VCaP (cell line): ENCODE data around the gene NDUFS8.

Experiments used
- H3K27ac ChIP-seq: fragments of 450-650 bp; 2 replicates; pipeline ENCODE4 v1.5.1; 2017
- TF ChIP-seq, protein P1 (sequence below): fragments of 450-650 bp; conservative IDR thresholded peaks from 2 replicates; pipeline ENCODE4 v1.5.1; 2017; ENCODE audit warnings: mild to moderate bottlenecking, moderate library complexity

NDUFS8 gene

DNA sequence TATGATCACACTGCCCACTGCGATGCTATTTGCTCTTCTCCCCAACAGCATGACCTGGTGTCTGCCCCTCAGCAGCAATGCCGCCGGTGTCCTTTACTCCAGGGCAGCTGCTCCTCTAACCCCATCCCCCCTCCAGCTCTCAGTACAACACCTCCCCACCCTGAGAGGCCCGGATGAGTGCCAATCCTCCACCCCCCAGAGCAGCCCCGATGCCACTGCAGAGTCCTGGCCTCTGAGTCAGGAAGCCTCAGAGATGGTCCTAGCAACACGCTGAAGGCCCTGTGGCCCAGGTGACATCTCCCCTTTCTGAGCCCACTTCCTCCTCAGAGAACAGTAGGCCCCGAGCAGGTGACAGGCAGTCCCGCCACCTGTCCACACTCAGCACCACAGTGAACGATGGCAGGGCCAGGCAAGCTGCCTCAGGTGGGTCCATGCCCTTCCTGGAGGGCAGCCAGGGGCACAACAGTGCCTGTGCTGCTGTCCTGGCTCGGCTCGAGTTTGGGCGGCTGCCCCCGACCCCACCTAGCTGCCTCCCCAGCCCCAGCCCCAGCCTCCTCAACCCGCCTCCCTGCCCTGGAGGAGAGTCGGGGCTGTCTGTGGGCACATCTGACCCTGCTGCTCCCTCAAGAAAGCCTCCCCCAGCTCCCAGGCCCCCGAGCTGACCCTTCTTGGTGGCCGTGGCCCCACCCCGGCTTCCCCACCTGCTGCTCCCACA is 3.9 kb upstream of the NDUFS8 start:
- H3K27ac ChIP-seq = no peak overlapping the region
- TF ChIP-seq, protein P1, sequence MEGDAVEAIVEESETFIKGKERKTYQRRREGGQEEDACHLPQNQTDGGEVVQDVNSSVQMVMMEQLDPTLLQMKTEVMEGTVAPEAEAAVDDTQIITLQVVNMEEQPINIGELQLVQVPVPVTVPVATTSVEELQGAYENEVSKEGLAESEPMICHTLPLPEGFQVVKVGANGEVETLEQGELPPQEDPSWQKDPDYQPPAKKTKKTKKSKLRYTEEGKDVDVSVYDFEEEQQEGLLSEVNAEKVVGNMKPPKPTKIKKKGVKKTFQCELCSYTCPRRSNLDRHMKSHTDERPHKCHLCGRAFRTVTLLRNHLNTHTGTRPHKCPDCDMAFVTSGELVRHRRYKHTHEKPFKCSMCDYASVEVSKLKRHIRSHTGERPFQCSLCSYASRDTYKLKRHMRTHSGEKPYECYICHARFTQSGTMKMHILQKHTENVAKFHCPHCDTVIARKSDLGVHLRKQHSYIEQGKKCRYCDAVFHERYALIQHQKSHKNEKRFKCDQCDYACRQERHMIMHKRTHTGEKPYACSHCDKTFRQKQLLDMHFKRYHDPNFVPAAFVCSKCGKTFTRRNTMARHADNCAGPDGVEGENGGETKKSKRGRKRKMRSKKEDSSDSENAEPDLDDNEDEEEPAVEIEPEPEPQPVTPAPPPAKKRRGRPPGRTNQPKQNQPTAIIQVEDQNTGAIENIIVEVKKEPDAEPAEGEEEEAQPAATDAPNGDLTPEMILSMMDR = no peak

DNA sequence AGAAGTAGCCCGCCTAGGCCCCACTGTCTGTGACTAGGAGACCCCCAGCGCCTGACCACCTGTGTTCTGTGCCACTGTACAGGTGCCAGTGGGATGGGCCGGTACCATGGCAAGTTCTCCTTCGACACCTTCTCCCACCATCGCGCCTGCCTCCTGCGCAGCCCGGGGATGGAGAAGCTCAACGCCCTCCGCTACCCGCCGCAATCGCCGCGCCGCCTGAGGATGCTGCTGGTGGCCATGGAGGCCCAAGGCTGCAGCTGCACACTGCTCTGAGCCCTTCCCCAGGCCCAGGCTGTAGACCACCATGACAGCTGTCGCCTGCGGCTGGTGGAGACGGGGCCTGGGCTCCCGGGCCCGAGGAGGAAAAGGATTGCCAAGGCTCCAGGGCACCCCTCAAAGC is 2.8 kb upstream of the NDUFS8 start:
- H3K27ac ChIP-seq = no peak overlapping the region; the same call in 1 of the 2 replicates
- TF ChIP-seq, protein P1 = no peak

DNA sequence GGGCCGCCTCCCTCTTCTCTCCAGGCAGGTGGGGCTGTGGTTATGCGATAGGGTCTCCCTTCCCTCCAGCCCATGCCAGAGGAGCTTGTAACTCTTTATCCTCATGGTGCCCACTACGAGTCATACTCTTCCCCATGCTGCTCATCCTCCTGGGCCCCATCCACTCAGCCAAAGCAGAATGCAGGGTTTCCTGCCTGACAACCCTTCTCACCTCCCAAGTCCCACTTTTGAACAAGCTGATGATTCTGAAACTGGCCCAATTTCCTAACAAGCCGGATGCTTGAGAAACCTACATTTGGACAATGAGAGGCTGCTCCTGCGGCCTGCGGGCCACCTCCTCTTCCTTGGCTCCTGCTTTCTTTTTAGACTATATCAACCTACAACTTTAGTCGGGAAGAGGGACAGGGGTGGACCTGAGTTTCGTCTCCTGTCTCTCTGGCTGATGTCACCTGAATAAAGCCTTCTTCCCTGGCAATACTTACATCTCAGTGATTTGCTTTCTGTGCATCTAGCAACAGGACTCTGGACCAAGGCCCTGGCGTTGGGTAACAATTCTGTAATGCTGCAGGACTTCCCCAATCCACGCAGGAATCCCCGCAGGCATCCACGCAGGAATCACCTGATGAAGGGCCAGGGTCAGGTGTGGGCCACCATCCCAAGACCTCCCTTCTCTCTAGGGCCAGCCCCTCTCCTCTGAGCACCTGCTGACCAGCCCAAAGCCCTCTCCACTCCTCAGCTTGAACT is 1.5 kb upstream of the NDUFS8 start:
- H3K27ac ChIP-seq = peak overlapping the region; percentile 96; the same call in 1 of the 2 replicates
- TF ChIP-seq, protein P1 = no peak

DNA sequence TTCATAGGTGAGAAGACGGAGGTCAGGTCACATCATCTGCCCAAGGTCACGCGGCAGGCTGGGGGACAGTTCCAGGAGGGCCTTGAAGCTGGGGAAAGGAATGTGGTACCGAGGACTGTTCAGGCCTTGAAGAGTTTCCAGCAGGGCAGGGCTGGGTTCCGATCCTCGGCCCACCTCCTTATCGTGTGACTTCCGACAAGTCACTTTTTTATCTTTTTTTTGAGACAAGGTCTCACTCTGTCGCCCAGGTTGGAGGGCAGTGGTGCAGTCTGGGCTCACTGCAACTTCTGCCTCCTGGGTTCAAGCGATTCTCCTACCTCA is 623 bp downstream of the NDUFS8 start:
- peak overlapping the region; percentile 96 for H3K27ac ChIP-seq

DNA sequence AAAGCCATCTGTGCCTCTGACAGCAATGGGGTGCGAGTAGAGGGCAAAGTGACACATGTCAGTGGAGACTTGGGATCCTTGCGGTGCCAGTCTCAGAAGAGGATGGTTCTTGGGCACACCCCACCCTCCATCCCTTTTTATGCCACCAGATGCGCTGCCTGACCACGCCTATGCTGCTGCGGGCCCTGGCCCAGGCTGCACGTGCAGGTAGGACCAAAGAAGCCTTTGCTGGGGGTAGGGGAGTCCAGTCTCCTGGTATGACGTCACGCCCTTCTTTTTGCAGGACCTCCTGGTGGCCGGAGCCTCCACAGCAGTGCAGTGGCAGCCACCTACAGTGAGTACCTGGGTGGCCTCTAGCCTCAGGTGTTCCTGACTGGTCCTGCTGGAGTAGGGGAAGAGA is 1.5 kb downstream of the NDUFS8 start:
- TF ChIP-seq, protein P1 = no peak
- peak overlapping the region; percentile 96; the same call in 1 of the 2 replicates for H3K27ac ChIP-seq

More for the DNA sequence above, 623 bp downstream of the NDUFS8 start:
- TF ChIP-seq, protein P1 = no peak

DNA sequence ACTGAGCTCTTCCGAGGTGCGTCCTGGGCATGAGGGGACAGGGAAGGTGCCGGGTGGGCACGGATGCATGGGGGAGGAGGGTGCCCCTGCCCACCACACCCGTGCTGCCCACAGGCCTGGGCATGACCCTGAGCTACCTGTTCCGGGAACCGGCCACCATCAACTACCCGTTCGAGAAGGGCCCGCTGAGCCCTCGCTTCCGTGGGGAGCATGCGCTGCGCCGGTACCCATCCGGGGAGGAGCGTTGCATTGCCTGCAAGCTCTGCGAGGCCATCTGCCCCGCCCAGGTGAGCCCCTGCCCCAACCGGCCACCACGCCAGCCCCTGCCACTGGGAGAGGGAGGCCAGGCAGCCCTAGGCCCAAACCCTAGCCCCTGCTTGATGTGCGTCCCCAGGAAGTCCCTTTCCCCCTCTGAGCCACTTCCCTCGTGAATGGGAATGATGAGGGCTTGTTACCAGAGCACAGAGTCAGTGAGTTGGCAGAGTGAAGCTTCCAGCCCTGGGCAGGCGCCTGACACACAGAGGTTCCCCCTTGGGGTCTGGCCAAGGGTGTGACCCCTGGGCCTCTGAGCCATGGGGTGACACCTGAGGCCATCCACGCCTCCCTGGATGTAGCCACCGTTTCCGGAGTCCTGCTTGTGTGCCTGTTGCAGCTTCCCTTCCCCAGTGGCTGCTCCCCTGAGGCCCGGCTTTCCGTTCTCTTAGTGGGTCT is 2.7 kb downstream of the NDUFS8 start:
- TF ChIP-seq, protein P1 = no peak

DNA sequence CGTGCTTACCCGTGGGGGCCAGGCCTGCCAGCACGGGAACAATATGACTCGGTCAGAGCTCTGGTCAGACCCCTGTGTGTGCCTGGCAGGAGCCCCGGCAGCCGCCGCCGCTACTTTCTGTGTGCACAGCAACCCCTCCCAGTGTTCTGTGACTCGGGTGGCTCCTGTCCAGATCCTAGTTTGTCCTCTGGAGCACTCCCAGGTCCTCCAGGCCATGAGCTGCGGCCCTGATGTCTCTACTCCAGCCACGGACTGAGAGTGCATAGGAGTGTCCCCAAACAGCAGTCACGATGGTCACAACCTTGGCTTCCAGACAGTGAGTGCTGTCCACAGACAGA is 3.2 kb downstream of the NDUFS8 start:
- H3K27ac ChIP-seq = peak overlapping the region; percentile 96; the same call in 1 of the 2 replicates
- TF ChIP-seq, protein P1 = no peak

More for the DNA sequence above, 2.7 kb downstream of the NDUFS8 start:
- peak overlapping the region; percentile 96; the same call in 1 of the 2 replicates for H3K27ac ChIP-seq
